OCI-LY1 (cell line): Measurements from ENCODE around the gene CDK17.

ENCODE experiments used
- H2AFZ ChIP-seq: fragments of 200-600 bp; sonication (generic), shearing (Covaris generic); 2 replicates; pipeline ENCODE4 v1.6.0; 2014; ENCODE audit warnings: antibody characterized with exemption, mild to moderate bottlenecking, low read length
- H3F3A ChIP-seq: fragments of 200-600 bp; sonication (generic), shearing (Covaris generic); 2 replicates; pipeline ENCODE4 v1.6.0; 2014; ENCODE audit warnings: mild to moderate bottlenecking, antibody characterized with exemption, low read length, moderate library complexity; ENCODE audit not compliant: insufficient read depth
- H3K27ac ChIP-seq: fragments of 200-600 bp; sonication (generic); 2 replicates; pipeline ENCODE4 v1.5.1; 2014; ENCODE audit warnings: low read length, mixed run types, mild to moderate bottlenecking, low read depth; ENCODE audit not compliant: poor library complexity, severe bottlenecking
- H3K27me3 ChIP-seq: fragments of 200-600 bp; sonication (generic); 2 replicates; pipeline ENCODE4 v1.6.0; 2014; ENCODE audit warnings: antibody characterized with exemption, mild to moderate bottlenecking, low read length, moderate library complexity; ENCODE audit not compliant: insufficient read depth
- H3K36me3 ChIP-seq: fragments of 200-600 bp; sonication (generic); 2 replicates; pipeline ENCODE4 v1.6.1; 2014; ENCODE audit warnings: mild to moderate bottlenecking, antibody characterized with exemption, low read length, moderate library complexity, mixed read lengths; ENCODE audit not compliant: insufficient read depth
- H3K4me1 ChIP-seq: fragments of 200-600 bp; sonication (generic); 2 replicates; pipeline ENCODE4 v1.5.1; 2014; ENCODE audit warnings: mild to moderate bottlenecking, low read length, moderate library complexity; ENCODE audit not compliant: insufficient read depth, severe bottlenecking
- H3K4me2 ChIP-seq: fragments of 200-600 bp; sonication (generic), shearing (Covaris generic); 2 replicates; pipeline ENCODE4 v1.6.1; 2014; ENCODE audit warnings: low read length
- H3K4me3 ChIP-seq: fragments of 200-600 bp; sonication (generic); 2 replicates; pipeline ENCODE4 v1.5.1; 2014; ENCODE audit warnings: low read length, low read depth, mild to moderate bottlenecking, mixed read lengths; ENCODE audit not compliant: poor library complexity, severe bottlenecking
- H3K79me2 ChIP-seq: fragments of 200-600 bp; shearing (Covaris generic); 2 replicates; pipeline ENCODE4 v1.6.1; 2016; ENCODE audit warnings: mixed run types, low read length, mixed read lengths; ENCODE audit not compliant: insufficient read depth
- H3K9ac ChIP-seq: fragments of 200-600 bp; sonication (generic), shearing (Covaris generic); 2 replicates; pipeline ENCODE4 v1.6.1; 2014; ENCODE audit warnings: mild to moderate bottlenecking, low read length, mixed read lengths
- H3K9me2 ChIP-seq: fragments of 200-600 bp; sonication (generic), shearing (Covaris generic); 2 replicates; pipeline ENCODE4 v1.6.1; 2014; ENCODE audit warnings: low read depth, mild to moderate bottlenecking, low read length, mixed read lengths
- H3K9me3 ChIP-seq: fragments of 200-600 bp; shearing (Covaris generic); 2 replicates; pipeline ENCODE4 v1.6.1; 2014; ENCODE audit warnings: low read length, mixed read lengths
- H4K20me1 ChIP-seq: fragments of 200-600 bp; sonication (generic), shearing (Covaris generic); 2 replicates; pipeline ENCODE4 v1.6.0; 2016; ENCODE audit warnings: mild to moderate bottlenecking, low read length; ENCODE audit not compliant: insufficient read depth
- CTCF ChIP-seq: fragments of 200-600 bp; sonication (generic), shearing (Covaris generic); IDR thresholded peaks from 2 replicates; pipeline ENCODE4 v1.5.1; 2017; ENCODE audit warnings: mild to moderate bottlenecking, antibody characterized with exemption, low read length, moderate library complexity, mixed read lengths
- EZH2 ChIP-seq: fragments of 200-600 bp; sonication (generic), shearing (Covaris generic); IDR thresholded peaks from 2 replicates; pipeline ENCODE4 v1.8.0; 2017; ENCODE audit warnings: borderline replicate concordance, mixed run types, mild to moderate bottlenecking, antibody characterized with exemption, low read length, moderate library complexity, mixed read lengths

The CDK17 gene

GRCh38 chr12:96425321-96425720 is 25.1 kb upstream of the CDK17 start:
- TF ChIP-seq CTCF = no peak
- no peak for TF ChIP-seq EZH2
- Histone ChIP-seq H3K4me3 (no peak overlapping the region), H3K79me2 (no peaks in the 10 kb centered on the region), H3F3A (no peaks in the 10 kb centered on the region), H3K36me3 (no peaks in the 10 kb centered on the region), H2AFZ (no peak overlapping the region), H3K4me2 (no peak overlapping the region), H3K9me3 (no peaks in the 10 kb centered on the region), H3K9me2 (no peaks in the 10 kb centered on the region), H3K4me1 (no peaks in the 10 kb centered on the region), H3K27me3 (no peaks in the 10 kb centered on the region), H4K20me1 (no peaks in the 10 kb centered on the region), H3K9ac (no peak overlapping the region), H3K27ac (no peak overlapping the region)

- TF ChIP-seq CTCF (no peak), EZH2 (no peak)
- Histone ChIP-seq H3K9me3 (no peaks in the 10 kb centered on the region), H3K27me3 (no peaks in the 10 kb centered on the region), H3K36me3 (no peaks in the 10 kb centered on the region), H4K20me1 (no peaks in the 10 kb centered on the region), H3F3A (no peaks in the 10 kb centered on the region), H3K9me2 (no peaks in the 10 kb centered on the region), H3K4me3 (no peak overlapping the region), H2AFZ (no peak overlapping the region), H3K27ac (no peak overlapping the region), H3K9ac (no peak overlapping the region), H3K4me2 (no peak overlapping the region), H3K4me1 (no peaks in the 10 kb centered on the region), H3K79me2 (no peaks in the 10 kb centered on the region)
Observed at GRCh38 chr12:96424601-96425000, 24.4 kb upstream of the CDK17 start.

GRCh38 chr12:96422192-96422591 is 22.0 kb upstream of the CDK17 start:
- no peak overlapping the region for H2AFZ ChIP-seq
- no peak overlapping the region for H3K27ac ChIP-seq
- no peak for TF ChIP-seq CTCF
- TF ChIP-seq EZH2 = no peak
- no peak overlapping the region for H3K4me3 ChIP-seq
- H3K36me3 ChIP-seq = no peaks in the 10 kb centered on the region
- H3K9me3 ChIP-seq = no peaks in the 10 kb centered on the region
- H3K27me3 ChIP-seq = no peaks in the 10 kb centered on the region
- no peak overlapping the region for H3K9ac ChIP-seq
- H3F3A ChIP-seq = no peaks in the 10 kb centered on the region
- no peaks in the 10 kb centered on the region for H3K4me1 ChIP-seq
- no peaks in the 10 kb centered on the region for H3K79me2 ChIP-seq
- no peaks in the 10 kb centered on the region for H4K20me1 ChIP-seq
- H3K9me2 ChIP-seq = no peaks in the 10 kb centered on the region
- H3K4me2 ChIP-seq = no peak overlapping the region
